Fibroblast of skin of left biceps (primary cell): ENCODE data around the gene INTS7.

Source experiments
- DNase-seq, 2 experiments: peaks; one replicate each; pipeline ENCODE4 v3.0.0-alpha.2; 2013; ENCODE audit warnings: low read depth in 2 of 2

The INTS7 gene

DNA sequence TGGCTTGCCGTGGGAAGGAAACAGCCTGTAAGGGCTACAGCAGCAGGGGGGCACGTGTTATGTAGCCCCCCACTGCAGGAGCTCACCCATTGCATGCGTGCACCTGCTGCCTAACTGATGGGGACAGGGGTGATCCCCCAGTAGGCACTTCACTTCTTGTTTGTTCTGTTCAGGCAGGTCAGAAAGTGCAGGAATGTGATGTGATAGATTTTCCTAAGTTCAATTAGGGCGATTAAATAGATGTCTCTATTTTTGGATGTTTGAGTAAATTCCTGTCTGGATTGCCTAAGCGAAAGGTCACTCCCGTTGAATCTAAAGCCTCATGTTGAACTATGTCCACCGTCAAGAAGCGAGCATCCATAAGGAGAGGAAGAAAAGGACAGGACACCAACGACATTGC is 126.0 kb downstream of the INTS7 start:
- DNase-seq: no peak

DNA sequence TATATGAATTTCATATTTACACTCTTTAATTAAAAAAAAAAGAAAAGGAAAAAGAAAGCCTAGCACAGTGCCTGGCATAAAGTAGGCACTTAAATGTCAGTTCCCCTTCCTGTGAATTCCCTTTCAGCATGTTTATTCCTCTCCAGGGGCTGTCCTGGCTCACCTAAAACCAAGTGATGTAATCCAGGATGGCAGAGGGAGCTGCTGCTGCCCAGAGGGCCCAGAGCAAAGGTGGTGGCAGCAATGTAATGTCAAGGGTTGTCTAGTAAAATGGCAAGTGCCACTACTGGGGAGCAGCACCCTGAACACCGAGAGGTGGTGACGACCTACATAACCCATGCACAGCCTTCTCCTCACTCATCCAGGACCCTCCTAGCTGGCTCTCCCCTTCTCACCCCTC is 126.4 kb downstream of the INTS7 start:
- DNase-seq: no peak

DNA sequence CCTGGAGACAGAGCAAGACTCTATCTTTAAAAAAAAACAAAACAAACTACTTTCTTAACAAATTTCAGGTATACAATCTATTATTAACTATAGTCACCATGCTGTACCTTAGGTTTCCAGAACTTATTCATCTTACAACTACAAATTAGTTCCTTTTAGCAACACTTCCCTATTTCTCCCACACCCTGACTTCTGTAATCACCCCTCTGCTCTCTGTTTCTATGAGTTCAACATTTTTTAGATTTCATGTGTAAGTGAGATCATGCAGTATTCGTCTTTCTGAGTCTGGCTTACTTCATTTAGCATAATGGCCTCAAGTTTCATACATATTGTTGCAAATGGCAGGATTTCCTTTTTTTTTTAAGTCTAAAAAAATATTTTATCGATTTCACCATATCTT is 126.9 kb downstream of the INTS7 start:
- DNase-seq: no peak

DNA sequence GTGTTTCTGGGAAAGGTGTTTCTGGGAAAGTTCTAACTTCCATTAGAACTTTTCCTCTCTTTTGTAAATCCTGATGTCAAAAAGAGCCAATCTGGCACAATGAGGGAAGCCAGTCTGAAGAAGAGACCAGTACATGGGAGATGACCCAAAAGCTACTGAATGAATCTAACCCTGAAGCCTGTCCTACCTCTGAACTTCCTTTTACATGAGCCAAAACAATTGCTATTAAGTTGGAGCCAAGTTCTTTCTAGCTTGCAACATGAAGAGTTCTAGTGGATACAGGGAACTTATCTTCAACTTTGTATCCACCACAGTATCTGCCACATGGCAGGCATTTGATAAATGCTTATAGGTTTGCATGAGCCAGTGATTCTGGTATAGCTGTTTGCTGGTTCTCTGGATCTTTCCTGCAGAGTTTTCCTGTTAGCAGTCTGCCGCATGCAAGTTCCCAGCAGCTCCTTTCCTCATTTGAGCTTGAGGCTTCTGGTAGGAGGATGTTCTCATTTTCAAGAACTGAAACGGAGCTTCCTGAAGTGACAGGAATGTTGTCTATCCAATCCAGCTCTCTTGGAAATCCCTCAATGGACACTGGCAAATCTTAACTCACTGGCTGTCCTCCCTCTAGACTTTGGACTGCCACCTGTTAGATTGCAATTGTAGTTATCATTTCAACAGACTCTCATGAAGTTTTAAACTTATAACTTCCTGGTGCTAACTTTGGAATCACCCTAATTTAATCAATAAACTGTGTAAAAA is 131.7 kb downstream of the INTS7 start:
- no peak for DNase-seq

- DNase-seq: no peak
These were observed 132.6 kb downstream of the INTS7 start for GRCh38 chr1:211902624-211903291.

DNA sequence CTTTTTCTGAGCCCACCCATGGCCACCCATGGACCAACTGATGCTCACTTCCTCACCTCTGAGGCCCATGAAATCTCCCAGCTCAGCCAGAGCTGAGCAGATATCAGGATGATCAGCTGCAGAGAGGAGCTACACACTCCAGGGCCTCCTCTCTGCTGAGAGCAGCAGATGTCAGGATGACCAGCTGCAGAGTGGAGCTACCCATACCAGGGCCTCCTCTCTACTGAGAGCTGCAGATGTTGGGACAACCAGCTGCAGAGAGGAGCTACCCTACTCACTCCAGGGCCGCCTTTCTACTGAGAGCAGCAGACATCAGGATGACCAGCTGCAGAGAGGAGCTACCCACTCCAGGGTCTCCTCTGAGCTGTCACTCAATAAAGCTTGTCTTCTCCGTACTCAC is 133.4 kb downstream of the INTS7 start:
- DNase-seq: no peak

DNA sequence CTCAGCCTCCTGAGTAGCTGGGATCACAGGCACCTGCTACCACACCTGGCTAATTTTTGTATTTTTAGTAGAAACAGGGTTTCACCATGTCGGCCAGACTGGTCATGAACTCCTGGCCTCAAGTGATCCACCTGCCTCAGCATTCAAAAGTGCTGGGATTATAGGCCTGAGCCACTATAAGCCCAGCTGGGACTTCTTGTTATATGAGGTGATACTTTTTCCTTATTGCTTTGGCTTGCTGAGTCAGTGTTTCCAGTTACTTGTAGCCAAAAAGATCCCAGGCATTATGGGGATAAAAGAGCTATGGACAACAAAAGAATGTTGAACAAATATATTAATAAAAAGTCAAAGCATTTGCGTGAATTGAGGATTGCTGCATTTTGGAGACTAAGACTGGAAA is 134.9 kb downstream of the INTS7 start:
- no peak for DNase-seq

GRCh38 chr1:211896958-211897357 is 138.4 kb downstream of the INTS7 start:
- DNase-seq: no peak

DNA sequence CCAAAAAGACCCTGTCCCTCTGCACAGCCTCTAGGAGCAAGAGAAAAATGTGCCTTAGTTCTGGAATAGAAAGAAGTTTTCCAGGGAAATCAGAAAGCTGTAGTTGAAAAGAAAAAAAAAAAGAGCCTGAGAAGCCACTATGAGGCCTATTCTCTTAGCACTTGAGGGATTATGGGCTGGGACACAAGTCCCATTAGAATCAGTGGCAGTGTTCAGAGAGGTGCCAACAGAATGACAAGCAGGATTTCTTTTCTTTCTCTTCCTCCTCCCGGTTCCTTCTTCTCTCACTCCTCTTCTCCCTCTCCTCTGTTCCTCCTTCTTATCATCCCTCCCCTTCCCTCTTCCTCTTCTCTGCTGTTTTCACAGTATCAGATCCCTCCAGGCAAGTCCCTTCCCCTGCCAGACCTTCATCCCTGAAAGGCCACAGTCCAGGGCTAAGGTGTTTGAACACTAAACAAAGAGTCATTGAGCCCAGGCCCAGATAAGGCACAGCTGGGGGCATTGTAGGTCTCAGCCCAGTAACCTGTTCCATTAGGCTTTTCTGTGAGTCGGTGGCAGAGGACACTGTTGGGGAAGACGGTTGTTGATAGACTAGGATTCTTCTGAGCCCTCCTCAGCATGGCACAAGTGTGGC is 140.1 kb downstream of the INTS7 start:
- no peak for DNase-seq

- no peak for DNase-seq
These were observed 141.0 kb downstream of the INTS7 start for GRCh38 chr1:211894312-211894711.

DNA sequence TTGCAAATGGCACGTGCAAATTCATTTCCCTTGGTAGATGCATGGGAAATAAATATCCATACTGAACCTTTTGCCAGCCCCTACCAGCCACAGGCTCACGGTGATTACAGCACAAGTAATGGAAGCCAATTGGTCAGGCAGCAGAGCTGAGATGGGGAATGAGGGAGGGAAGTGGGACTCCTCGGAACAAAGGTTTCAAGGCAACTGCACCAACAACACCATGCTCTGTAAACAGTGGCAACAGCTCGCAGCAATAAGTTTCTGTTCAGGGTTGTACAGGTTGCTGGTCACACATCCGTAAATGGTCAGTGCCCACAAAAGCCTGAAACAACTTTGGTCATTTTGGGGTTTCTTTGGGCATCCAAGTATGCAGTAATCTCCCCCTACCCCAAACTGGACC is 142.1 kb downstream of the INTS7 start:
- DNase-seq: no peak

DNA sequence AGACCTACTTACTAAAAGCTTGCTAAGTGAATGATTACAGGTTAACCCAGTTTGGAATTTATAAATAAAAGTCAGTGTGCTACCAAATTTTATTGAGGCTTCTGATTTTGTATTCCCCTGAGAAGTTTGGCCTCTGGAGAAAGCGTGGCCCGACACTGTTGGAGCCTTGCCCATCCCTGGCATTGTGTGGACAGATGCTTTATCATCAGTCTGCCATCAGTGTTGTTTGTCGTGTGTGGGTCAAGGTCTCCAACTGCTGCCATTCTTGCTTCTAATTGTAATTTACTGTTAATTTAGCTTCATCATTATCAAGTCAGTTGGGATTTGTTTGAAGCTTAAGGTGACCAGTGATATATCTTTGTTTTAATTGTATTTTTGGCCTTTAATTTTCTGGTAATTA is 142.8 kb downstream of the INTS7 start:
- DNase-seq: no peak

GRCh38 chr1:211891708-211892107 is 143.6 kb downstream of the INTS7 start:
- DNase-seq: no peak
